HFFc6 (cell line): ENCODE results near the gene PLA2R1. TPM values are rescaled to one million over a fixed set of nuclear protein-coding genes. Genes with fewer than 3 reads are reported as not detected.

ENCODE experiments used
- DNase-seq: peaks from one replicate; pipeline ENCODE4 v3.0.0-alpha.2; 2018
- H3K27ac Mint-ChIP-seq: 2 replicates; pipeline ENCODE4 v1.8.0; 2020; ENCODE audit warnings: mild to moderate bottlenecking, mixed read lengths
- H3K27me3 Mint-ChIP-seq: 2 replicates; pipeline ENCODE4 v1.8.0; 2021; ENCODE audit warnings: mild to moderate bottlenecking, moderate library complexity, mixed read lengths; ENCODE audit not compliant: insufficient read depth
- H3K36me3 Mint-ChIP-seq: 2 replicates; pipeline ENCODE4 v1.8.0; 2021; ENCODE audit warnings: low read depth, mixed read lengths
- H3K4me1 Mint-ChIP-seq: 2 replicates; pipeline ENCODE4 v1.8.0; 2020; ENCODE audit warnings: low read depth, mixed read lengths
- H3K4me3 Mint-ChIP-seq: 2 replicates; pipeline ENCODE4 v1.8.0; 2020; ENCODE audit warnings: mild to moderate bottlenecking, moderate library complexity, mixed read lengths
- H3K9me3 Mint-ChIP-seq: 2 replicates; pipeline ENCODE4 v1.8.0; 2020; ENCODE audit warnings: mild to moderate bottlenecking, mixed read lengths
- total RNA-seq, 6 experiments: library from RNA; stranded (reverse); fragmentation: NEBNext Ultra II Directional; extraction: Animal tissue kit (Norgen Biotek cat#: 25700); gene quantifications; 2 replicates in 1 of 6; 3 replicates in 5 of 6; pipeline ENCODE4 v1.2.3, GENCODE V29; 2021
- TF ChIP-seq, protein P1 (sequence below): fragments of 200-600 bp; sonication (generic); IDR thresholded peaks from 2 replicates; pipeline ENCODE4 v1.5.0; 2021; ENCODE audit warnings: antibody characterized with exemption, mild to moderate bottlenecking

PLA2R1 gene
- total RNA-seq, 6 experiments from 2014 or later: 3.2 to 6.3 (median 3.3) TPM

DNA sequence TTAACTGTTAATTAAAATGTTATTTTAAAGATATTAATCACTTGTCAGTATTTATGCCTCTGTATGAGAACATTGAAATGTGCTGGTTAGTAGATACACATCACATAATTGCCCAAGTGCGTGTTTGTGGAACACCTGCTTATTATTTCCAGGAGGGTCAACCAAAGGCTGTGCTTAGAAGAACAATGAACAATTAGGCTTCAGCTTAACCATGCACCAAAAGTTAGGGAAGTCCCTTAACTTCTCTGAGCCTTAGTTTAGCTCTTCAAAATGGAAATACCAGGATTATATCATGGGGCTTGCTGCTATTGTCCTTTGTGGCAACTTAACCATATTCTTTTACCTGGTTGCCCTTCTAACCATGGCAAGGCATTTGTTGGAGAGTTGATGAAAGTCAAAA, 43.0 kb upstream of the PLA2R1 start:
- Mint-ChIP-seq H3K36me3 (no peaks in the 10 kb centered on the region), H3K9me3 (no peaks in the 10 kb centered on the region), H3K27ac (no peak overlapping the region), H3K4me3 (no peak overlapping the region), H3K27me3 (no peaks in the 10 kb centered on the region), H3K4me1 (peaks cover 31% of the 10 kb centered on the region)
- TF ChIP-seq, protein P1, sequence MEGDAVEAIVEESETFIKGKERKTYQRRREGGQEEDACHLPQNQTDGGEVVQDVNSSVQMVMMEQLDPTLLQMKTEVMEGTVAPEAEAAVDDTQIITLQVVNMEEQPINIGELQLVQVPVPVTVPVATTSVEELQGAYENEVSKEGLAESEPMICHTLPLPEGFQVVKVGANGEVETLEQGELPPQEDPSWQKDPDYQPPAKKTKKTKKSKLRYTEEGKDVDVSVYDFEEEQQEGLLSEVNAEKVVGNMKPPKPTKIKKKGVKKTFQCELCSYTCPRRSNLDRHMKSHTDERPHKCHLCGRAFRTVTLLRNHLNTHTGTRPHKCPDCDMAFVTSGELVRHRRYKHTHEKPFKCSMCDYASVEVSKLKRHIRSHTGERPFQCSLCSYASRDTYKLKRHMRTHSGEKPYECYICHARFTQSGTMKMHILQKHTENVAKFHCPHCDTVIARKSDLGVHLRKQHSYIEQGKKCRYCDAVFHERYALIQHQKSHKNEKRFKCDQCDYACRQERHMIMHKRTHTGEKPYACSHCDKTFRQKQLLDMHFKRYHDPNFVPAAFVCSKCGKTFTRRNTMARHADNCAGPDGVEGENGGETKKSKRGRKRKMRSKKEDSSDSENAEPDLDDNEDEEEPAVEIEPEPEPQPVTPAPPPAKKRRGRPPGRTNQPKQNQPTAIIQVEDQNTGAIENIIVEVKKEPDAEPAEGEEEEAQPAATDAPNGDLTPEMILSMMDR: no peak
- no peak for DNase-seq

DNA sequence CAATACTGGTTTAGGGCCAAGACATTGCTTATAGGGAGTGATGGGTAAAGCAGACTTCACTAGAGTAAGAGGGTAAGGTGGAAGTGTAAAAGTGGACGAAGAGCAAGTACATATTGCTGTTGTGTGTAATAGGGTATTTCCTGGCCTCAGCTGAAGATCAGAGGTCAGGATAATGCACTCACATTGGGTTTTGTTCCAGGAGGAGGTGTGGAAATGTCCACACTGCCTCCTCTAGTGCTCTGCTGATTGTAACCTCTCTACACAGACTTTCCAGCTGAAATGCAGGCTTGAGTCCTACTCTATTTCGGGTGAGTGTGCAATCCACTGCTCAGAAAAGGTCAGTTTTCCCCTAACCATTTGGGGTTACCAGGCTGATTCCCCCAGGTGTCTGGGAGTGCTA, 41.7 kb upstream of the PLA2R1 start:
- no peak overlapping the region for H3K4me3 Mint-ChIP-seq
- H3K27ac Mint-ChIP-seq: no peak overlapping the region
- no peaks in the 10 kb centered on the region for H3K9me3 Mint-ChIP-seq
- no peaks in the 10 kb centered on the region for H3K36me3 Mint-ChIP-seq
- H3K4me1 Mint-ChIP-seq: peaks cover 30% of the 10 kb centered on the region
- no peak for DNase-seq
- TF ChIP-seq, protein P1: no peak
- H3K27me3 Mint-ChIP-seq: no peaks in the 10 kb centered on the region

DNA sequence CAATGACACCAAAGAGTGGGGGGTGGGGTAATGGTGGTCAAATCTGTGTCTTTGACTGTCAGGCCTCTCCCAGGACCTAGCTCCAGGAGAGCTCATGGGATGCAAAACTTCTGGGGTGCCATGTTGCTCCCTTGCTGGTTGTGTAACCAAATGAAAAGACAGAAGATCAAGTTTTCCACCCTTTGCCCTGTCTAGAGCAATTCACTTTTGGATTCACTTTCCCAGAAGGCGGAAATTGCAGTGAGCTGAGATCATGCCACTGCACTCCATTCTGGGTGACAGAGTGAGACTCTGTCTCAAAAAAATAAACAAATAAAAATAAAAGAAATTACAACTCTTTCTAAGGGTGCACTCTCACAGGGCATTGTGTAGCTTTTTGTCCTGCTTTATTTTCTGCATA, 34.9 kb upstream of the PLA2R1 start:
- no peak for DNase-seq
- TF ChIP-seq, protein P1: no peak
- Mint-ChIP-seq H3K9me3 (peaks cover 10% of the 10 kb centered on the region), H3K36me3 (peaks cover 12% of the 10 kb centered on the region; the same call in 1 of the 2 replicates), H3K27ac (no peak overlapping the region), H3K4me3 (no peak overlapping the region), H3K27me3 (no peaks in the 10 kb centered on the region; the same call in 1 of the 2 replicates), H3K4me1 (peaks cover 10% of the 10 kb centered on the region)

DNA sequence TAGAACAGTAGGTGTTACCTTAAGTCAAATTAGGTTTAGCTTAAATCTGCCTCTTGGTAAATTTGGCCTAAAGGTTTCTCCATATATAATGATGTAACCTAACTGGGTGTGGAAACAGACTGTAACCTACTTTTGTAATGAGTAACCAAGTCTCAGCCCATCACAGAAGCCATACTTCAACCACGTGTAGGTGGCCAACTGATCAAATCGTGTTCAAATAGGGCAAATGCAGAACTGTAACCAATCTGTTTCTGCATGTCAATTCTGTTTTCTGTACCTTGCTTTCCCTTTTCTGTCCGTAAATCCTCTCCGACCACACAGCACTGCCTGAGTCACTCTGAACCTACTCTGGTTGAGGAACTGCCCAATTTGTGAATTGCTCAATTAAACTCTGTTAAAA, 34.0 kb upstream of the PLA2R1 start:
- no peak overlapping the region for H3K27ac Mint-ChIP-seq
- TF ChIP-seq, protein P1: no peak
- peaks cover 10% of the 10 kb centered on the region for H3K9me3 Mint-ChIP-seq
- H3K4me3 Mint-ChIP-seq: no peak overlapping the region
- no peaks in the 10 kb centered on the region; the same call in 1 of the 2 replicates for H3K27me3 Mint-ChIP-seq
- no peak for DNase-seq
- H3K4me1 Mint-ChIP-seq: peaks cover 7% of the 10 kb centered on the region
- H3K36me3 Mint-ChIP-seq: peaks cover 12% of the 10 kb centered on the region; the same call in 1 of the 2 replicates

DNA sequence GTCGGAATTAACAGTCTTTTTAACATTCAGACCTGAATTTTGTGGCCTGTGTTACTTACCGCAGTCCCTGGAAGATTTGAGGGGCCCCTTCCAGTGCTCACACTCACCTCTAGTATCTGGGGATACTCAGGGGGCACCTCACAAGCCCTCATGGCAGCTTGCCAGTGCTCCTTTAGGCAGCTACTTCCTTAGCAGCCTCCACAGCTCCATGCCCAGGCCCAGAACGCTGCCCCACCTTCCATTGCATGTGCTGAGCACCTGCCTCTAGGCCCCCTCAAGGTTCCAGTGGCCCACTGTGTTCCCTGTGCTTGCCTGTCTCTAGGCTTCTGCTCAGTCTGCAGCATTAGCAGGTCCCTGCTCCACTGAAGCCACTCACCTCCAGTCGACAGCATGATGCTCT, 30.0 kb upstream of the PLA2R1 start:
- peaks cover 13% of the 10 kb centered on the region for H3K4me1 Mint-ChIP-seq
- no peak overlapping the region for H3K4me3 Mint-ChIP-seq
- TF ChIP-seq, protein P1: no peak
- H3K36me3 Mint-ChIP-seq: peaks cover 21% of the 10 kb centered on the region
- H3K9me3 Mint-ChIP-seq: peaks cover 28% of the 10 kb centered on the region
- DNase-seq: no peak
- H3K27ac Mint-ChIP-seq: no peak overlapping the region
- H3K27me3 Mint-ChIP-seq: no peaks in the 10 kb centered on the region; the same call in 1 of the 2 replicates

DNA sequence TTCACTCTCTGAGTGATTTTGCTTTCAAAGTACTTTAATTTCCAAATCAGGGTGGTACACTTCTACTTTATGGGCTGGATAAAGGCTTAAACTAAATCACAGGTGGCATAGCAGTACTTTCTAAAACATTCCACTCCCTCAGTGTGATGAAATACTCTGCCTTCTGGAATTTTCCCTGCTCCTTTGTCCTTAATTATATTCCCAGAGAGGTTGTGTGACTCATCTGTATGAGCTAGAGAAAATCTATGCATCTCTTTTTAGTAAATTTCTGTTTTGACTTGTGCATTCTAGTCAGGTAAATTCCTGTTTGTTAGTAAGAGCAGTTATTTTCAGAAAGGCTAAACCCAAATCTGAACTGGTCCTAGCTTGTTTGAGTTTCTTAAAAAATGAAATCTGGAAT, 29.0 kb upstream of the PLA2R1 start:
- DNase-seq: peak; percentile 53
- Mint-ChIP-seq H3K27ac (peak overlapping the region; percentile 2; the same call in 1 of the 2 replicates), H3K27me3 (no peaks in the 10 kb centered on the region; the same call in 1 of the 2 replicates), H3K4me1 (peaks cover 13% of the 10 kb centered on the region), H3K36me3 (peaks cover 21% of the 10 kb centered on the region), H3K4me3 (no peak overlapping the region), H3K9me3 (peaks cover 37% of the 10 kb centered on the region)
- TF ChIP-seq, protein P1: no peak
